Panc1 (cell line): ENCODE data around the gene EME2. TPM values are rescaled to one million over a fixed set of nuclear protein-coding genes. Genes with fewer than 3 reads are reported as not detected.

ENCODE experiments used
- ATAC-seq: fragments of 200-7000 bp; cut with Tn5 transposase; 2 replicates; pipeline ENCODE4 v1.9.1; 2020; ENCODE audit warnings: mild to moderate bottlenecking, moderate library complexity
- BruUV-seq: library from RNA; stranded (reverse); fragments of 400-500 nt; replicated peaks from 2 replicates; lab custom pipeline; 2021; lab: Mats Ljungman, UMichigan
- CTCF ChIA-PET: fragments of 300-600 bp; sonication (Branson Sonifier 250); formaldehyde crosslinking; loops from one replicate; lab custom pipeline; 2022; ENCODE audit warnings: antibody characterized with exemption; lab: Charles Lee
- POLR2A ChIA-PET: fragments of 300-600 bp; sonication (Branson Sonifier 250); formaldehyde crosslinking; loops from one replicate; lab custom pipeline; 2022; ENCODE audit warnings: antibody characterized with exemption; lab: Charles Lee
- DNase-seq: peaks from one replicate; pipeline ENCODE4 v3.0.0-alpha.2; 2010; ENCODE audit warnings: low read depth, low spot score
- H3K27ac ChIP-seq: 2 replicates; pipeline ENCODE4 v1.5.1; 2011; ENCODE audit warnings: mild to moderate bottlenecking, low read length, inconsistent platforms
- H3K27me3 ChIP-seq: fragments of 200-500 bp; sonication (Bioruptor generic); 2 replicates; pipeline ENCODE4 v1.6.0; 2014; ENCODE audit warnings: low read length, inconsistent platforms; ENCODE audit not compliant: control insufficient read depth, insufficient read depth
- H3K36me3 ChIP-seq: fragments of 200-500 bp; sonication (Bioruptor generic); 2 replicates; pipeline ENCODE4 v1.5.1; 2014; ENCODE audit warnings: inconsistent platforms, mild to moderate bottlenecking, low read length, moderate library complexity; ENCODE audit not compliant: control insufficient read depth, insufficient read depth
- H3K4me1 ChIP-seq: 2 replicates; pipeline ENCODE4 v1.5.1; 2011; ENCODE audit warnings: inconsistent platforms, mild to moderate bottlenecking, low read length, moderate library complexity; ENCODE audit not compliant: control insufficient read depth, insufficient read depth
- H3K4me3 ChIP-seq, 2 experiments: 2 replicates each; pipeline ENCODE4 v1.5.1; 2011 to 2012; ENCODE audit warnings: low read depth in 2 of 2, low read length in 2 of 2, mild to moderate bottlenecking in 2 of 2, inconsistent platforms in 1 of 2, moderate library complexity in 1 of 2
- H3K9me3 ChIP-seq: fragments of 200-500 bp; sonication (Bioruptor generic); 2 replicates; pipeline ENCODE4 v1.5.1; 2014; ENCODE audit warnings: low read depth, mild to moderate bottlenecking, inconsistent platforms, low read length, moderate library complexity; ENCODE audit not compliant: control insufficient read depth, insufficient read depth
- POLR2AphosphoS5 ChIP-seq: IDR thresholded peaks from 2 replicates; pipeline ENCODE4 v1.6.1; 2012; ENCODE audit warnings: mild to moderate bottlenecking, low read depth, low read length, moderate library complexity
- SIN3A ChIP-seq: IDR thresholded peaks from 2 replicates; pipeline ENCODE4 v1.6.1; 2012; ENCODE audit warnings: low read depth, mild to moderate bottlenecking, low read length, moderate library complexity, borderline replicate concordance; ENCODE audit not compliant: insufficient read depth
- TCF7L2 ChIP-seq: IDR thresholded peaks from 2 replicates; pipeline ENCODE4 v1.6.1; 2011; ENCODE audit warnings: mild to moderate bottlenecking, low read depth, low read length, inconsistent platforms
- in situ Hi-C: cut with HindIII; loops from 2 replicates; pipeline ENCODE4 v1.10.0; 2016; ENCODE audit warnings: low sequenced_read_pairs, low pct_unique_long_range_greater_than_20kb
- intact Hi-C: fragments of 100-400 bp; cut with micrococcal nuclease; formaldehyde crosslinking; loops from one replicate; pipeline ENCODE4 v1.10.0; 2022; ENCODE audit not compliant: unreplicated experiment
- total RNA-seq: library from RNA; stranded (reverse); gene quantifications from one replicate; pipeline ENCODE4 v1.2.1, GENCODE V29; 2021; ENCODE audit not compliant: unreplicated experiment
- TF ChIP-seq, protein P1 (sequence below), 2 experiments: IDR thresholded peaks; 2 replicates each; pipeline ENCODE4 v1.6.1; 2011 to 2012; ENCODE audit warnings: low read depth in 2 of 2, control low read depth in 1 of 2, low read length in 1 of 2, mild to moderate bottlenecking in 1 of 2, moderate library complexity in 1 of 2; ENCODE audit not compliant: insufficient read depth in 1 of 2
- TF ChIP-seq, protein P2 (sequence below): fragments of 450-650 bp; IDR thresholded peaks from 2 replicates; pipeline ENCODE4 v1.5.1; 2017; ENCODE audit warnings: mild to moderate bottlenecking

The EME2 gene
- total RNA-seq, 1 experiment from 2014 or later = 53.4 TPM

DNA sequence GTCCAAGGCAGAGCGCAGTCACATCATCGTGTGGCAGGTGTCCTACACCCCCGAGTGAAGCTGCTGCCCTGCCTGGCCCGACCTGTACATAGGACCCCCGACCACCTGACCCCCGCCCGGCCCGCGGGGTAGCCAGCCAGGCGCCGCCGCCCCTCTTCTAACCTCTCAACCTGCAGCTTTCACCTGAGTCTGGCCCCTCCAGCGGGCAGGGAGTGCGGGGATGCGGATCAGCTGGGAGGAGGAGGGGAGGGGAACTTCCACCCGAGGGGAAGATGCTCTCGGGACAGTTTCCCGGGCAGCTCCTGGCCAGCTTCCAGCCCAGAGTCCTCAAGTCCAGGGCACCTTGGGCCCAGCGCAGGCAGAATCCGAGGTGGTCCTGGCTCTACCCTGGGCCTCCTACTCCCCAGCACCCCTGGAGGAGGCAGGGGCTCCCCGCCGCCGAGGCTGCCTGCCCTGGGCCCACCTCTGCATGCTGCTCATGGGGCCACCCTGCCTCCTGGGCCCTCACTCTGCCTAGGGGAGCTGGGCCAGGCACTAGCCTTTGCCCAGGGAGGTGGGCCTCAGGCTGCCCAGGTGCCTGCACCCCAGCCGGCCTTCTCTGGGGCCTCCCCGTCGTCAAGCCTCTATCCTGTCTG lies 3.7 kb upstream of the EME2 start:
- no peak overlapping the region for H3K4me3 ChIP-seq
- H3K36me3 ChIP-seq = no peaks in the 10 kb centered on the region; the same call in 1 of the 2 replicates
- DNase-seq = no peak
- ATAC-seq = no peak
- in situ Hi-C loops = no loop called here
- BruUV-seq = TSS peak; percentile 27
- POLR2A ChIA-PET = no interaction called here
- H3K4me1 ChIP-seq = peaks cover 14% of the 10 kb centered on the region
- no peaks in the 10 kb centered on the region for H3K9me3 ChIP-seq
- TF ChIP-seq, protein P1, sequence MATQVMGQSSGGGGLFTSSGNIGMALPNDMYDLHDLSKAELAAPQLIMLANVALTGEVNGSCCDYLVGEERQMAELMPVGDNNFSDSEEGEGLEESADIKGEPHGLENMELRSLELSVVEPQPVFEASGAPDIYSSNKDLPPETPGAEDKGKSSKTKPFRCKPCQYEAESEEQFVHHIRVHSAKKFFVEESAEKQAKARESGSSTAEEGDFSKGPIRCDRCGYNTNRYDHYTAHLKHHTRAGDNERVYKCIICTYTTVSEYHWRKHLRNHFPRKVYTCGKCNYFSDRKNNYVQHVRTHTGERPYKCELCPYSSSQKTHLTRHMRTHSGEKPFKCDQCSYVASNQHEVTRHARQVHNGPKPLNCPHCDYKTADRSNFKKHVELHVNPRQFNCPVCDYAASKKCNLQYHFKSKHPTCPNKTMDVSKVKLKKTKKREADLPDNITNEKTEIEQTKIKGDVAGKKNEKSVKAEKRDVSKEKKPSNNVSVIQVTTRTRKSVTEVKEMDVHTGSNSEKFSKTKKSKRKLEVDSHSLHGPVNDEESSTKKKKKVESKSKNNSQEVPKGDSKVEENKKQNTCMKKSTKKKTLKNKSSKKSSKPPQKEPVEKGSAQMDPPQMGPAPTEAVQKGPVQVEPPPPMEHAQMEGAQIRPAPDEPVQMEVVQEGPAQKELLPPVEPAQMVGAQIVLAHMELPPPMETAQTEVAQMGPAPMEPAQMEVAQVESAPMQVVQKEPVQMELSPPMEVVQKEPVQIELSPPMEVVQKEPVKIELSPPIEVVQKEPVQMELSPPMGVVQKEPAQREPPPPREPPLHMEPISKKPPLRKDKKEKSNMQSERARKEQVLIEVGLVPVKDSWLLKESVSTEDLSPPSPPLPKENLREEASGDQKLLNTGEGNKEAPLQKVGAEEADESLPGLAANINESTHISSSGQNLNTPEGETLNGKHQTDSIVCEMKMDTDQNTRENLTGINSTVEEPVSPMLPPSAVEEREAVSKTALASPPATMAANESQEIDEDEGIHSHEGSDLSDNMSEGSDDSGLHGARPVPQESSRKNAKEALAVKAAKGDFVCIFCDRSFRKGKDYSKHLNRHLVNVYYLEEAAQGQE (IDR thresholded peaks at IDR 0.05; ENCODE audit: insufficient read depth in 1 of 2, low read depth in 2 of 2, low read length in 1 of 2) = no peak
- no peak for TF ChIP-seq SIN3A
- TF ChIP-seq, protein P2, sequence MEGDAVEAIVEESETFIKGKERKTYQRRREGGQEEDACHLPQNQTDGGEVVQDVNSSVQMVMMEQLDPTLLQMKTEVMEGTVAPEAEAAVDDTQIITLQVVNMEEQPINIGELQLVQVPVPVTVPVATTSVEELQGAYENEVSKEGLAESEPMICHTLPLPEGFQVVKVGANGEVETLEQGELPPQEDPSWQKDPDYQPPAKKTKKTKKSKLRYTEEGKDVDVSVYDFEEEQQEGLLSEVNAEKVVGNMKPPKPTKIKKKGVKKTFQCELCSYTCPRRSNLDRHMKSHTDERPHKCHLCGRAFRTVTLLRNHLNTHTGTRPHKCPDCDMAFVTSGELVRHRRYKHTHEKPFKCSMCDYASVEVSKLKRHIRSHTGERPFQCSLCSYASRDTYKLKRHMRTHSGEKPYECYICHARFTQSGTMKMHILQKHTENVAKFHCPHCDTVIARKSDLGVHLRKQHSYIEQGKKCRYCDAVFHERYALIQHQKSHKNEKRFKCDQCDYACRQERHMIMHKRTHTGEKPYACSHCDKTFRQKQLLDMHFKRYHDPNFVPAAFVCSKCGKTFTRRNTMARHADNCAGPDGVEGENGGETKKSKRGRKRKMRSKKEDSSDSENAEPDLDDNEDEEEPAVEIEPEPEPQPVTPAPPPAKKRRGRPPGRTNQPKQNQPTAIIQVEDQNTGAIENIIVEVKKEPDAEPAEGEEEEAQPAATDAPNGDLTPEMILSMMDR = no peak
- TF ChIP-seq TCF7L2 = no peak
- no peak; the same call in 1 of the 2 replicates for TF ChIP-seq POLR2AphosphoS5
- no peaks in the 10 kb centered on the region for H3K27me3 ChIP-seq
- intact Hi-C loops = no loop called here
- CTCF ChIA-PET = interaction anchor here (0.5 to 0.8 kb wide), 2 partner anchors 95 to 271 kb away, joined by 3 read pairs; no protein-coding TSS in a partner anchor
- peak overlapping the region; percentile 87 for H3K27ac ChIP-seq

DNA sequence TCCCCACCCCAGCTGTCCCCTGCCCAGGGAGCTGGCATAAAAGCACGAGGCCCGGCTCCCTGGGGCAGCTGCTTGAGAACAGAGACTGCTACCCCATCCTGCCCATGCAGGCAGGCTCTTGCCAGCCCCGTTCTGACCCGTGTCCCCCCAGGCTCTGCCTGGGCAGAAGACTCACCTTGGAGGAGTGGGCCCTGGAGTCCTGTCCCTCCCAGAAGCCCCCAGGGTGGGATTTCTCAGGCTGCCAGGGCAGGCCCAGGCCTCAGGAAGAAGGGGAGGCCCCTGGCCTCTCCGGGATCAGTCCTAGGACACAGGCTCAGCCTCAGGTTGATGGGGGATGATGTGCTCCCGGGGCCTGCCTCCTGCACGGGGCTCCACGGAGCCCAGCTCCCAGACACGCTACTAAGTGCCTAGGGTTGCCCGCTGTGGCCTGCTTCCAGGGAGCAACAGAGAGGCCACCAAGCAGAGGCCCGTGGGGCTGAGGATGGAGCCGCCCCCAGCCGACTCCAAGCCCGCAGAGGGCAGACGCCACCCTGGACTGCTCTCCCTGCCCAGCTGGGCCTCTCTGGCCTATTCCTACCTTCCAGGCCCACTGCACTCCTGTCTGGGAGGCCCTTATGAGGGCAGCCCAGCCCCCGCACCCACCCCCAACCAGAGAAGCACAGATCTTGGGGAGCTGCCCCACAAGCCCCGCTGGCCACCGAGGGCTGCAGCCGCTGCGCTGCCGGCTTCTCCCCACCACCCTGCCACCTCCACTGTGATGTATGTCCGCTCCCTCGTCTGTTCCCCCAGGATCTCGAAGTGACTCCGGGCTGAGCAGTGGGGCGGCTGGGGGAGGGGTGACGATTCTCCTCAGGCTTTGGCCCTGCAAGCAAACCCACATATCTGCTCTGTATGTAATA lies 3.0 kb upstream of the EME2 start:
- TF ChIP-seq POLR2AphosphoS5 (0 out of 2 replicates have a peak, but pooled peaks have one; percentile 36), SIN3A (0 out of 2 replicates have a peak, but pooled peaks have one; percentile 67), TCF7L2 (no peak)
- TF ChIP-seq, protein P1 (IDR thresholded peaks at IDR 0.05; ENCODE audit: insufficient read depth in 1 of 2, low read depth in 2 of 2, low read length in 1 of 2) = no peak
- TF ChIP-seq, protein P2 = no peak
- ATAC-seq (peak; percentile 3), DNase-seq (no peak)
- H3K36me3 ChIP-seq = no peaks in the 10 kb centered on the region; the same call in 1 of the 2 replicates
- H3K9me3 ChIP-seq = no peaks in the 10 kb centered on the region
- intact Hi-C loops = loop anchor here (10.0 kb wide), 1 partner anchor 1085 kb away; the partner anchor contains the start of genes JMJD8 and STUB1
- H3K27ac ChIP-seq = peak overlapping the region; percentile 87
- ChIA-PET POLR2A (no interaction called here), CTCF (interaction anchor here (0.5 kb wide), 1 partner anchor 270 kb away, joined by 3 read pairs; no protein-coding TSS in a partner anchor)
- H3K27me3 ChIP-seq = no peaks in the 10 kb centered on the region
- H3K4me1 ChIP-seq = peaks cover 22% of the 10 kb centered on the region
- in situ Hi-C loops = no loop called here
- BruUV-seq = no TSS peak
- peak overlapping the region; percentile 60 to 71 for H3K4me3 ChIP-seq
